RWPE2 (cell line): ENCODE results near the gene TSPYL4.

Experiments used
- ATAC-seq: fragments of 200-7000 bp; cut with Tn5 transposase; 3 replicates; pipeline ENCODE4 v1.9.1; 2021; ENCODE audit warnings: low read depth
- DNase-seq: peaks from one replicate; pipeline ENCODE4 v3.0.0-alpha.2; 2020; ENCODE audit warnings: low spot score
- H3K27ac ChIP-seq: fragments of 450-650 bp; 2 replicates; pipeline ENCODE4 v1.5.1; 2017; ENCODE audit warnings: mild to moderate bottlenecking; ENCODE audit not compliant: poor library complexity, severe bottlenecking
- H3K27me3 ChIP-seq: fragments of 250-450 bp; sonication (Bioruptor Pico); 2 replicates; pipeline ENCODE4 v1.5.1; 2021; ENCODE audit warnings: mild to moderate bottlenecking, moderate library complexity; ENCODE audit not compliant: insufficient read depth, poor library complexity, severe bottlenecking
- H3K36me3 ChIP-seq: fragments of 250-450 bp; sonication (Bioruptor Pico); 2 replicates; pipeline ENCODE4 v1.5.1; 2020; ENCODE audit warnings: low read depth, mild to moderate bottlenecking, moderate library complexity
- H3K4me1 ChIP-seq: fragments of 250-450 bp; sonication (Bioruptor Pico); 2 replicates; pipeline ENCODE4 v1.5.1; 2021; ENCODE audit warnings: mild to moderate bottlenecking, moderate library complexity; ENCODE audit not compliant: insufficient read depth, poor library complexity, severe bottlenecking
- H3K4me3 ChIP-seq: fragments of 250-450 bp; sonication (Bioruptor Pico); 2 replicates; pipeline ENCODE4 v1.5.1; 2021; ENCODE audit warnings: mild to moderate bottlenecking, moderate library complexity; ENCODE audit not compliant: severe bottlenecking
- H3K9me3 ChIP-seq: fragments of 250-450 bp; sonication (Bioruptor Pico); 2 replicates; pipeline ENCODE4 v1.5.1; 2021; ENCODE audit warnings: mild to moderate bottlenecking, moderate library complexity; ENCODE audit not compliant: severe bottlenecking
- TF ChIP-seq, protein P1 (sequence below): fragments of 450-650 bp; IDR thresholded peaks from one replicate; pipeline ENCODE4 v1.5.1; 2017; ENCODE audit warnings: mild to moderate bottlenecking, moderate library complexity; ENCODE audit not compliant: poor library complexity, severe bottlenecking

Gene TSPYL4

DNA sequence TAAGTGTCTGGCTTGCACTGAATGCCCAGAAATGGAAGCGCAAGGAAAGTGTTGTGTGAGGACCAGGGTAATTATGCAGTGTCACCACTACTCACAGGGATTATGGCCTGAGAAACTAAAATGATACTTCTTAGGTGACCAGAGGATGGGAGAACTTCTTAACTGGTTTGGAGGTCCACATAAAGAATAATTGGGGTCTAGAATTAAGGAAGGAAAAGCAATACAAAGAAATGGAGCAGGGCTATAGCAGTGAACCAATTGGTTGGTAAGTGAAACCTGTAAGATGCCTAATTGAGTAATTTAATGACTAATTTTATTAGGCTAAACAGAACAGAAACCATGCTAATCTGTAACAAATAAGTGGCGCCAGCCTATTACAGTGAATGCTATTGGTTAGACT lies 5.3 kb downstream of the TSPYL4 start:
- Histone ChIP-seq H3K4me3 (no peak overlapping the region), H3K36me3 (peaks cover 20% of the 10 kb centered on the region; the same call in 1 of the 2 replicates), H3K27ac (no peak overlapping the region), H3K4me1 (peaks cover 28% of the 10 kb centered on the region), H3K27me3 (no peaks in the 10 kb centered on the region), H3K9me3 (no peaks in the 10 kb centered on the region)
- TF ChIP-seq, protein P1, sequence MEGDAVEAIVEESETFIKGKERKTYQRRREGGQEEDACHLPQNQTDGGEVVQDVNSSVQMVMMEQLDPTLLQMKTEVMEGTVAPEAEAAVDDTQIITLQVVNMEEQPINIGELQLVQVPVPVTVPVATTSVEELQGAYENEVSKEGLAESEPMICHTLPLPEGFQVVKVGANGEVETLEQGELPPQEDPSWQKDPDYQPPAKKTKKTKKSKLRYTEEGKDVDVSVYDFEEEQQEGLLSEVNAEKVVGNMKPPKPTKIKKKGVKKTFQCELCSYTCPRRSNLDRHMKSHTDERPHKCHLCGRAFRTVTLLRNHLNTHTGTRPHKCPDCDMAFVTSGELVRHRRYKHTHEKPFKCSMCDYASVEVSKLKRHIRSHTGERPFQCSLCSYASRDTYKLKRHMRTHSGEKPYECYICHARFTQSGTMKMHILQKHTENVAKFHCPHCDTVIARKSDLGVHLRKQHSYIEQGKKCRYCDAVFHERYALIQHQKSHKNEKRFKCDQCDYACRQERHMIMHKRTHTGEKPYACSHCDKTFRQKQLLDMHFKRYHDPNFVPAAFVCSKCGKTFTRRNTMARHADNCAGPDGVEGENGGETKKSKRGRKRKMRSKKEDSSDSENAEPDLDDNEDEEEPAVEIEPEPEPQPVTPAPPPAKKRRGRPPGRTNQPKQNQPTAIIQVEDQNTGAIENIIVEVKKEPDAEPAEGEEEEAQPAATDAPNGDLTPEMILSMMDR: no peak
- no peak for ATAC-seq
- no peak for DNase-seq

DNA sequence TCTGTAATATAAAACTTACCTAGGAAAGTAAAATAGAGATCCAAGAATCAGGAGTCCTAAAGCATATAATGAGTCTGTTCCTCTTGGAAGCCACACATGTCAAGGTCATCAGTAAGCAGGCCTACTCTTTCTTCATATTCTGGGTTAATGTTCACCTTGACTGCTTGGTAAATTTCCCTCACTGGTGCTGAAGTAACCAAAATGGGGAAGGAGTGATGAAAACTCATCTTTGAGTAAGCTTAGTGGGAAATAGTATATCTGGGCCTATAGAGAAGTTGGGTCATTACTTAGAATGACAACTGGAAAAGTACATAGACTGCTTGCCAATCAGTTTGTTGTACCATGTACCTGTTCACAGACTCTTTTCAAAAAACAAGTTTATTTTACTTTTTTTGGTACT lies 6.6 kb downstream of the TSPYL4 start:
- Histone ChIP-seq H3K9me3 (no peaks in the 10 kb centered on the region), H3K4me1 (peaks cover 22% of the 10 kb centered on the region), H3K4me3 (no peak overlapping the region), H3K36me3 (peaks cover 23% of the 10 kb centered on the region; the same call in 1 of the 2 replicates), H3K27me3 (no peaks in the 10 kb centered on the region), H3K27ac (no peak overlapping the region)
- TF ChIP-seq, protein P1: no peak
- ATAC-seq (no peak), DNase-seq (no peak)

DNA sequence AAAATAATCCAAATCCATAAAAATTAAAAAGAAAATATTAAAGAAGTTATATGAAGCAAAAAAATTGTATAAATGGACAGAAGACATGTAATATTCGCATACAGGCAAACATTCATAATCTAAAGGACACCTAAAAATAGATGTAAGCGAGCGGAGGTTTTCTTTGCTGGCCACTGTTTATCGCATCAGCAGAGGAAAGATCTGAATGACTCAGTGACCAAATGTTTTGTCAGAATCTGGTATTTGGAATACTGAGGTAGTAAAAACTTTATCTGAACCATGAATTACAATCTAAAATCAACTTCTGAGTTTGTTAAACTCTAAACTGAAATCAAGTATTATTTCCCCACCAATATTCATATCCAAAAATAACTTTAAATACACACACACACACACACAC lies 7.8 kb downstream of the TSPYL4 start:
- Histone ChIP-seq H3K27ac (no peak overlapping the region), H3K4me1 (peaks cover 16% of the 10 kb centered on the region), H3K27me3 (no peaks in the 10 kb centered on the region), H3K9me3 (no peaks in the 10 kb centered on the region), H3K4me3 (no peak overlapping the region), H3K36me3 (peaks cover 15% of the 10 kb centered on the region; the same call in 1 of the 2 replicates)
- DNase-seq: no peak
- TF ChIP-seq, protein P1: no peak
- ATAC-seq: no peak

DNA sequence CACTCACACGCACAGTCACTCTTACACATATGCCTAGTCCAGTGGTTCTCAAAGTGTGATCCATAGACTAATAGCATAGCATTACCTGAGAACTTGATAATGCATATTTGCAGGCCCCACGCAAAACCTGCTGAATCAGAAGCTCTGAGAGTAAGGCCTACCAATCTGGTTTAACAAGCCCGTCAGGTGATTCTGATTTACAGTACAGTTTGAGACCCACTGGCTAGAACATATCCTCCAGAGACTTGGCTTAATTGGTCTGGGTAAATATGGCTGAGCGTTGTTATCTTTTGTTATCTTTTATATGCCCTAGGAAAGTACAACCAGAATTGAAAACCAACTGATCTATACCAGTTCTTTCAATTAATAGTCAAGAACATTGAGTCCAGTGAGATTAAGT lies 9.6 kb downstream of the TSPYL4 start:
- ATAC-seq: no peak
- H3K4me1 ChIP-seq: peaks cover 3% of the 10 kb centered on the region
- H3K4me3 ChIP-seq: no peak overlapping the region
- TF ChIP-seq, protein P1: no peak
- no peaks in the 10 kb centered on the region for H3K27me3 ChIP-seq
- H3K36me3 ChIP-seq: peaks cover 20% of the 10 kb centered on the region
- no peak overlapping the region for H3K27ac ChIP-seq
- H3K9me3 ChIP-seq: no peaks in the 10 kb centered on the region
- no peak for DNase-seq

DNA sequence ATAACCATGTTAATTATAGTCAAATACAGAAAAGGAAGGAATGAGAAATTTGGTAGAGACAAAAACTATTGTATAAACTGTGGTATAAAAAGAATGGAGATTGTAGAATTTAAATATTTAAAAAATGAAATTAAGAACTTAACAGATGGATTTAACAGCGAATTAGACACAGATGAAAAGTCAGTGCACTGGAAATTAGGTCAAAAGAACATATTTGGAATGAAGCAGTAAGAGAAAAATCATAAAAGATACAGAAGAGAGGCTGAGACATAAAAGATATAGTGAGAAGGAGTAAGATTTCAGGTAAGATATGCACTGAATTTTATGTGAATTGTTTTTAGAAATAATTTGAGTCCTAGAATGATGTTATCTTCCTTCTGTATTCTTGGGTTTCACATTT lies 14.0 kb downstream of the TSPYL4 start:
- TF ChIP-seq, protein P1: no peak
- no peak for ATAC-seq
- Histone ChIP-seq H3K27ac (no peak overlapping the region), H3K9me3 (no peaks in the 10 kb centered on the region), H3K4me1 (peaks cover 3% of the 10 kb centered on the region), H3K4me3 (no peak overlapping the region), H3K27me3 (no peaks in the 10 kb centered on the region), H3K36me3 (peaks cover 34% of the 10 kb centered on the region)
- DNase-seq: no peak
